Stimulated activated naive CD8-positive, alpha-beta T cell treated with anti-CD3 and anti-CD28 coated beads, Interleukin-15, amount 100 ng/mL, for 72 hours (primary cell): Measurements from ENCODE around the gene TBX5.

Experiments
- ATAC-seq: fragments of 150-1000 bp; cut with Tn5 transposase; 2 replicates; pipeline ENCODE4 v1.10.0; 2021; ENCODE audit warnings: mild to moderate bottlenecking, moderate library complexity
- DNase-seq, 2 donors: peaks; one replicate each; pipeline ENCODE4 v3.0.0; 2021 to 2022
- H3K27ac Mint-ChIP-seq, 2 donors: one replicate each; pipeline ENCODE4 v1.8.0; 2022; ENCODE audit warnings: mild to moderate bottlenecking in 2 of 2, mixed read lengths in 2 of 2, moderate library complexity in 2 of 2
- H3K27me3 Mint-ChIP-seq: one replicate; pipeline ENCODE4 v1.8.0; 2022; ENCODE audit warnings: mixed read lengths
- H3K4me1 Mint-ChIP-seq: one replicate; pipeline ENCODE4 v1.8.0; 2022; ENCODE audit warnings: mild to moderate bottlenecking, mixed read lengths
- H3K4me3 Mint-ChIP-seq, 2 donors: one replicate each; pipeline ENCODE4 v1.8.0; 2022; ENCODE audit warnings: mild to moderate bottlenecking in 2 of 2, mixed read lengths in 2 of 2, moderate library complexity in 1 of 2
- H3K9me3 Mint-ChIP-seq, 2 donors: one replicate each; pipeline ENCODE4 v1.8.0; 2022; ENCODE audit warnings: mixed read lengths in 2 of 2

TBX5 gene

GRCh38 chr12:114305446-114305845 is 100.5 kb downstream of the TBX5 start:
- no peak for ATAC-seq
- H3K27ac Mint-ChIP-seq = no peak overlapping the region
- H3K27me3 Mint-ChIP-seq = peaks cover 14% of the 10 kb centered on the region

More at GRCh38 chr12:114305446-114305845, 100.5 kb downstream of the TBX5 start:
- no peak overlapping the region for H3K4me3 Mint-ChIP-seq
- H3K9me3 Mint-ChIP-seq = peaks cover 6 to 15% of the 10 kb centered on the region in 2 donors
- no peak for DNase-seq
- no peaks in the 10 kb centered on the region for H3K4me1 Mint-ChIP-seq
